ENCODE data around the gene ZNF302.

The ZNF302 gene

DNA sequence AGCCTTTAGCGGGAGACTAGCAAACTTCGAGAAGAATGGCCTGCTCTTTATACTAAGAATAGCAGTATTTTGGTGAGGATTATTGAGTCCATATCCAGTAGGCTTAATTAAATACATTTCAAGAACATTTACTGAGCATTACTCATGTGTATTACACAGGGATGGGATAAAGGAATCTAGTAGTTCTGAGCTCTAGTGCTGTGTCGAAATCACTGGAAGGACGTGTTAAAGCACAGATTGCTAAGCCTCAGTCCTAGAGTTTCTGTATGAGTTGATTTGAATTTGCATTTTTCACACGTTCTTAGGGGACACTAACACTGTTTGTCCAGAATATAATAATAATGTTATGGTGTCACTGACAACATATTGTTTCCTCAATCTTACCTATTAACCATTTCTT is 9.0 kb downstream of the ZNF302 start:
- Histone ChIP-seq H3K4me3 (ENCODE audit: low read depth, low read length) (no peak overlapping the region), H3K9me3 (ENCODE audit: control insufficient read depth, low read length) (peaks cover 12% of the 10 kb centered on the region), H2AFZ (no peak overlapping the region), H3K4me2 (ENCODE audit: low read length) (no peak overlapping the region), H3K9ac (no peak overlapping the region), H3K79me2 (no peaks in the 10 kb centered on the region), H3K27ac (no peak overlapping the region), H3K4me1 (no peaks in the 10 kb centered on the region), H3K36me3 (ENCODE audit: control insufficient read depth, insufficient read depth, low read length) (peaks cover 9% of the 10 kb centered on the region), H3K27me3 (ENCODE audit: control insufficient read depth, insufficient read depth, low read length) (no peaks in the 10 kb centered on the region)
- TF ChIP-seq, protein P1, sequence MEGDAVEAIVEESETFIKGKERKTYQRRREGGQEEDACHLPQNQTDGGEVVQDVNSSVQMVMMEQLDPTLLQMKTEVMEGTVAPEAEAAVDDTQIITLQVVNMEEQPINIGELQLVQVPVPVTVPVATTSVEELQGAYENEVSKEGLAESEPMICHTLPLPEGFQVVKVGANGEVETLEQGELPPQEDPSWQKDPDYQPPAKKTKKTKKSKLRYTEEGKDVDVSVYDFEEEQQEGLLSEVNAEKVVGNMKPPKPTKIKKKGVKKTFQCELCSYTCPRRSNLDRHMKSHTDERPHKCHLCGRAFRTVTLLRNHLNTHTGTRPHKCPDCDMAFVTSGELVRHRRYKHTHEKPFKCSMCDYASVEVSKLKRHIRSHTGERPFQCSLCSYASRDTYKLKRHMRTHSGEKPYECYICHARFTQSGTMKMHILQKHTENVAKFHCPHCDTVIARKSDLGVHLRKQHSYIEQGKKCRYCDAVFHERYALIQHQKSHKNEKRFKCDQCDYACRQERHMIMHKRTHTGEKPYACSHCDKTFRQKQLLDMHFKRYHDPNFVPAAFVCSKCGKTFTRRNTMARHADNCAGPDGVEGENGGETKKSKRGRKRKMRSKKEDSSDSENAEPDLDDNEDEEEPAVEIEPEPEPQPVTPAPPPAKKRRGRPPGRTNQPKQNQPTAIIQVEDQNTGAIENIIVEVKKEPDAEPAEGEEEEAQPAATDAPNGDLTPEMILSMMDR (IDR thresholded peaks at IDR 0.05): no peak

DNA sequence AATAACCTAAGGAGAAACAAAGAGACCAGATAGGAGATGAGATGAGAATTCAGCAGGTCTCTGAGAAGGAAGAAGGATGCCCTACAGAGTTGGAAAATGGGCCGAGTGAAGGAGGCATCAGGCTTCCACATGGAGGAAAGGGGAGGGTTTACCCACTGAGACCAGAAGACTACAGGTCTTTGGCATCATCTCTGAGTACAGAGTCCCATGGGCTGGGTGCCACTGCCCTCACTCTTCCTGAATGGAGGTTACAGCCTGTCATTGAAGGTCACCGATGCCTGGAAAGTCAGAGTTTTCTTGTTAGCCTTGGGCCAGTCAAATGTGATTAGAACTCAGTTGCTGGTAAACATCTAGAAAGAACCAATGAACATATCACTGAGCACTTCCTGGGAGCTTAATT is 9.9 kb downstream of the ZNF302 start:
- Histone ChIP-seq H3K4me3 (ENCODE audit: low read depth, low read length) (no peak overlapping the region), H3K9me3 (ENCODE audit: control insufficient read depth, low read length) (peaks cover 12% of the 10 kb centered on the region), H3K4me1 (no peaks in the 10 kb centered on the region), H3K27me3 (ENCODE audit: control insufficient read depth, insufficient read depth, low read length) (no peaks in the 10 kb centered on the region), H3K36me3 (ENCODE audit: control insufficient read depth, insufficient read depth, low read length) (peaks cover 9% of the 10 kb centered on the region), H3K79me2 (no peaks in the 10 kb centered on the region), H3K27ac (no peak overlapping the region), H2AFZ (no peak overlapping the region), H3K4me2 (ENCODE audit: low read length) (no peak overlapping the region), H3K9ac (no peak overlapping the region)
- TF ChIP-seq, protein P1 (IDR thresholded peaks at IDR 0.05): no peak

DNA sequence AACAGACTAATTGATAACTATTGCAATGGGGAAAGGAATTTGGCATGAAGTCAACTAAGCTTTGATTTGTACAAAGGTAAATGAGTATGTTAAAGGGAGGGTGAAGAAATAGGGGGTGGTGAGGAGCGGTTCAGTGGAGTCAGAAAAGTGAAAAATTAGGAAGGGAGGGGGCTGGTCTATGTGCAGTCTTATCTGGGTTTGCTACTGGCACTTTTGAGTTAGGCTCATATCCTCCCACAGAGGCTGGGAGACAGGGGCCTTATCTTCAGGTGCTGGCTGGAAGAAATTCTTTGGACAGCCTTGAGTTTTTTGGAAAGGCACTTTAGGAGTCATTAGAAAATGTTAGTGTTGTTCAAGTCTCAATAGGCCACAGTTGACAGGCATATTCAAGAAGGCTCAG is 11.1 kb downstream of the ZNF302 start:
- H3K27me3 ChIP-seq (ENCODE audit: control insufficient read depth, insufficient read depth, low read length): no peaks in the 10 kb centered on the region
- no peak overlapping the region for H3K4me2 ChIP-seq (ENCODE audit: low read length)
- peaks cover 7% of the 10 kb centered on the region for H3K36me3 ChIP-seq (ENCODE audit: control insufficient read depth, insufficient read depth, low read length)
- H3K79me2 ChIP-seq: no peaks in the 10 kb centered on the region
- no peak overlapping the region for H2AFZ ChIP-seq
- H3K4me1 ChIP-seq: no peaks in the 10 kb centered on the region
- no peak overlapping the region for H3K27ac ChIP-seq
- TF ChIP-seq, protein P1 (IDR thresholded peaks at IDR 0.05): no peak
- H3K4me3 ChIP-seq (ENCODE audit: low read depth, low read length): no peak overlapping the region
- H3K9ac ChIP-seq: no peak overlapping the region
- H3K9me3 ChIP-seq (ENCODE audit: control insufficient read depth, low read length): peaks cover 12% of the 10 kb centered on the region

DNA sequence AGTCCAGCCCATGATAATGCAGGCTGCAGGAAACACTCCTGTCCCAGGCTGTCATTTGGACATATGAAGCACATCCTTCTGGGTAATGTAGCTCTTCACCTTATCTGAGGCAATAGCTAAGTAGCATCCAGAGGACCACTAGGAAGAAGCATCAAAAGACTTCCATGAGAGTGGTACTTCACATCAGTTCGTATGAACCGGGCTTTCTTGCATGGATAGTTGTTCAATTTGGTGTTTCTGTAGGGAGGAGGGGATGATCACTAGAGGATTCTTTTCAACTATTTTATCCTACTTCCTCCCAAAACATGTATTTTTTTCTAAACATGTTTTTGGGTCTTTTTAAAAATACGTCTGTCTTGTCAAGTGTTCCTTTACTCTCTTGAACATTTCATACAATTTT is 12.9 kb downstream of the ZNF302 start:
- Histone ChIP-seq H2AFZ (no peak overlapping the region), H3K27ac (no peak overlapping the region)

DNA sequence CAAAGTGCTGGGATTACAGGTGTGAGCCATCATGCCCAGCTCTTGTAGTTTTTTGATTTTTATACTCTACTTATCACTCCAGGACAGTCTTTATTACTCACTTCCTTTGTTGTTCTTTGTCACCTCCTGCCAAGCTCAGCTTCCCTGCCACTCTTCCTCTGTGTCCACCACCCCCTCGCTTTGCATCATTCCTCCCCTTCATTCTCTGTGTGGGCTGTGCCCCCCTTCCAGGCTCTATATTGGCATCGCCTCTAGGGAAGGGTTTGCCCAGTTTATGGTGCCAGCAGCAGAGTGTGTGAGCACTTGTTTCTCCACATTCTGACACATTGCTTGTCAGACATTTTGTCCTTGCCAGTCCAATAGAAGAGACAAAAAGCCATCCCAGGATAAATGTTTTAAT is 15.1 kb downstream of the ZNF302 start:
- H3K9me3 ChIP-seq (ENCODE audit: control insufficient read depth, low read length): no peaks in the 10 kb centered on the region
- no peaks in the 10 kb centered on the region for H3K4me1 ChIP-seq
- H3K27me3 ChIP-seq (ENCODE audit: control insufficient read depth, insufficient read depth, low read length): no peaks in the 10 kb centered on the region
- no peak overlapping the region for H3K9ac ChIP-seq
- TF ChIP-seq, protein P1 (IDR thresholded peaks at IDR 0.05): no peak
- no peak overlapping the region for H3K4me3 ChIP-seq (ENCODE audit: low read depth, low read length)
- no peak overlapping the region for H3K27ac ChIP-seq
- no peak overlapping the region for H3K4me2 ChIP-seq (ENCODE audit: low read length)
- no peak overlapping the region for H2AFZ ChIP-seq
- no peaks in the 10 kb centered on the region for H3K79me2 ChIP-seq
- H3K36me3 ChIP-seq (ENCODE audit: control insufficient read depth, insufficient read depth, low read length): no peaks in the 10 kb centered on the region

More for the DNA sequence above, 12.9 kb downstream of the ZNF302 start:
- Histone ChIP-seq H3K36me3 (ENCODE audit: control insufficient read depth, insufficient read depth, low read length) (no peaks in the 10 kb centered on the region), H3K9me3 (ENCODE audit: control insufficient read depth, low read length) (peaks cover 9% of the 10 kb centered on the region), H3K4me1 (no peaks in the 10 kb centered on the region), H3K27me3 (ENCODE audit: control insufficient read depth, insufficient read depth, low read length) (no peaks in the 10 kb centered on the region), H3K4me3 (ENCODE audit: low read depth, low read length) (no peak overlapping the region), H3K79me2 (no peaks in the 10 kb centered on the region), H3K4me2 (ENCODE audit: low read length) (no peak overlapping the region), H3K9ac (no peak overlapping the region)
- TF ChIP-seq, protein P1 (IDR thresholded peaks at IDR 0.05): no peak
